Activated CD4-positive, alpha-beta T cell treated with anti-CD3 and anti-CD28 coated beads, Interleukin-2, amount 50 U/mL, for 4 hours (primary cell): ENCODE measurements around the gene RAB14.

Experiments used
- DNase-seq, 2 experiments: peaks; one replicate each; pipeline ENCODE4 v3.0.0-alpha.2; 2020

Gene RAB14

GRCh38 chr9:121201738-121202533 lies at the start of gene RAB14:
TSS of gene RAB14 (minus strand) at chr9:121201869. CDS start at chr9:121193412, 8,457 bp downstream.
- DNase-seq = peak; percentile 100

- no peak for DNase-seq
These were observed 47.9 kb upstream of the RAB14 start for GRCh38 chr9:121249563-121249962.

GRCh38 chr9:121246821-121247561 lies 45.3 kb upstream of the RAB14 start:
- no peak for DNase-seq

DNA sequence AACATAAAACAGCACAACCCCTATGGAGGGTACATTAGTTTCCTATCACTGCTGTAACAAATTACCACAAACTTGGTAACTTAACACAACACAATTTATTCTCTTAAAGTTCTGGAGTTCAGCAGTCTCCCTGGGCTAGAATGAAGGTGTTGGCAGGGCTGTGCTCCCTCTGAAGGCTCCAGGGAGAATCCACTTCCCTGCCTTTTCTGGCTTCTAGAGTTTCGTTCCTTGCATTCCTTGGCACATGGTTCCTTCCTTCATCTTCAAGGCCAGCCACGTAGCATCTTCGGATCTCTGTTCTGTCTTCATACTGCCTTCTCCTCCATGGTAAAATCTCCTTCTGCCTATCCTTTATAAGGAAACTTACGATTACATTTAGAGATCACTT lies 41.3 kb upstream of the RAB14 start:
- DNase-seq = no peak

GRCh38 chr9:121242219-121242958 lies 40.7 kb upstream of the RAB14 start:
- no peak for DNase-seq

DNA sequence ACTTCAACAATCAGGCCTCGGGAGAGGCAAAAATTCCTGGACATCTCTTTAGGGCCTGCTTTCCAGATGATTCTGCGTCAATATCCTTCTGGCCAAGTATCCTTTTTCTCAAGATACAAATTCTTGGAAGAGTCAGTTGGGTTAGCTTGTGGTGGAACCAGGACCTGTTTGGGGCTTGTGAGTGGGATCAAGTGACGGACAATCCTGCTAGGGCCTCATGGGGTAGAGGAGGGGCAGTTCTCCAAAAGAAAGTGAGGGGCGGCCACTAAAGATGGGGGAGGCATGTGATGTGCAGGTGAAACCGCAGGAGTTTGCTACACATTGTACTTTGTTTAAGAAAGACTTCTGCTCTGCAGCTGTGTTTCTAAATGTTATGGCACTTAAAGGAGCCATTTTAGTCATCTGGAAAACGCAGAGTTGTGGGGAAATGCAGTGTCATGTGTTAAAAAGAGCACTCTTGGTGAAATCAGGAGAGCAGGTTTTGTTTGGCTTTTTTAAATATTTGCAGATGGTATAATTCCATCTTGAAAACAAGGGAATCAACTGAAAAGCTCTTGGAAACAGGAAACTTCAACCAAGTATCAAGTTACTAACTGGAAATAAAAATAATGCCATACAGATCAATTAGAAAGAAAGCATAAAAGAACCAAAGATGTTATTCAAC lies 38.9 kb upstream of the RAB14 start:
- no peak for DNase-seq

DNA sequence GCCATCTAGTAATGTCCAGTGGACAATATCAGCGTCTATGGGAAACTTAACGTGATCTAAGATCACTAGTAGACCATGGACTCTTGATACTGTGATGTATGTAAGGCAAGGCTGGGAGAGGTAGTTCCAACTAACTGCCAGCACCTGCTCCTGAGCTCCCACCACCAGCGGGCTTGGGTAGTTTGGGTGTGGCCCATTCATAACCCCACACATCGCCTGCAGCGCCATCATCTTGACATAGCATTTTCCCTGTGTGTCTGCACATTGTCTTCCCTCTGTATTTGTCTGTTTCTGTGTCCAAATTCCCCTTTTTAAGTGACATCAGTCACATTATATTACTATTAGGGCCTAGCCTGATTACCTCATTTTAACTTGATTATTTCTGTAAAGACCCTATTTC lies 38.2 kb upstream of the RAB14 start:
- no peak for DNase-seq

- DNase-seq = no peak
These were observed 37.4 kb upstream of the RAB14 start for GRCh38 chr9:121239071-121239470.

DNA sequence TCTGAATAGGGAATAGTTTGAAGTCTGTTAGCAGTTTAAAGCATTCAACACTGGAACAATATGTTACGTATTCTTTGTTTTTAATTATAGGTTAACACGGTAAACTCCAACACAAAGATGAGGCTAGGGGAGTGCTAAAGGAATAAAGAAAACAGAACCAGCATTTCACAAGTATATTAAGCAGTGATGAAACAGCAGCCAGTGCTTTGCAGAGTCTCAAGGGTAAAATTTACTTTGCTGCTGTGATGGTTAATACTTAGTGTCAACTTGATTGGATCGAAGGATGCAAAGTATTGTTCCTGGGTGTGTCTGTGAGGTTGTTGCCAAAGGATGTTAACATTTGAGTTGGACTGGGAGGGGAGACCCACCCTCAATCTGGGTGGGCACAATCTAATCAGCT lies 36.2 kb upstream of the RAB14 start:
- no peak for DNase-seq

- DNase-seq = no peak
These were observed 33.8 kb upstream of the RAB14 start for GRCh38 chr9:121235512-121235911.

- DNase-seq = no peak
These were observed 33.1 kb upstream of the RAB14 start for GRCh38 chr9:121234832-121235161.

GRCh38 chr9:121233906-121234831 lies 32.5 kb upstream of the RAB14 start:
- DNase-seq = no peak

DNA sequence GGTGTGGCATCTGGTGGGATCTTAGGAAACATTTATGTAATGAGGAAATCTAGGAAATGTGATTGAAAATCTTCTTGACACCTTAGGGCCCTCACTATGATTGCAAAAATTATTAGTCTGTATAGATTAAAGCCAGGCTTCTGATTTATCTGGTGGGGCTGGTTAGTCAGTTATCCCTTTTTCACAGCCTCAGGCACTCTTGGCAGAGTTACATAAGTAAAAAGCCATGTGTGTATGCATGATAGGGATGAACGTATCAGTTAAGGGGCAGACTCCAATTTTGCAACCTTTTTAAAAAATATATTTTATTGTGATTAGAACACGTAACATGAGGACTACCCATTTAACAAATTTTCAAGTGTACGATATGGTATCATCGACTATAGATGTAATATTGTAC lies 30.6 kb upstream of the RAB14 start:
- no peak for DNase-seq

- no peak for DNase-seq
These were observed 28.6 kb upstream of the RAB14 start for GRCh38 chr9:121230256-121230655.

GRCh38 chr9:121227862-121228261 lies 26.2 kb upstream of the RAB14 start:
- DNase-seq = no peak

DNA sequence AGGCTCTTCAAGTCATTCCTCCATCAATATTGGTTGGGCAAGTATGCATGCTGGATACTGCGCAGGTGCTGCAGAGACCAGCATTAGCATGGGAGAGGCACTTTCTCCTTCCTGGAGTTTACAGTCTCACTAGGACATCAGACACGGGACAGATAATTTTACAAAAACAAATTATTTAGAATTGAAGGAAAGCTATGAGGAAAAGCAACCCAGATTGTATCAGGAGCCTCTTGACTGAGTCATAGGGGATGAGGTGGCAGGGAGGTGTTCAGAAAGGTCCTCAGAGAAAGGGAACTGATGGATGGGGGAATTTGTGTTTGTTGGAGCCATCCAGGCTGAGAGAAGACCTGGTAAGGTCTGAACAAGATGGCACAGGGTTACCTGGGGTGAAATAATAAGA lies 24.5 kb upstream of the RAB14 start:
- no peak for DNase-seq

- no peak for DNase-seq
These were observed 23.6 kb upstream of the RAB14 start for GRCh38 chr9:121225240-121225639.

DNA sequence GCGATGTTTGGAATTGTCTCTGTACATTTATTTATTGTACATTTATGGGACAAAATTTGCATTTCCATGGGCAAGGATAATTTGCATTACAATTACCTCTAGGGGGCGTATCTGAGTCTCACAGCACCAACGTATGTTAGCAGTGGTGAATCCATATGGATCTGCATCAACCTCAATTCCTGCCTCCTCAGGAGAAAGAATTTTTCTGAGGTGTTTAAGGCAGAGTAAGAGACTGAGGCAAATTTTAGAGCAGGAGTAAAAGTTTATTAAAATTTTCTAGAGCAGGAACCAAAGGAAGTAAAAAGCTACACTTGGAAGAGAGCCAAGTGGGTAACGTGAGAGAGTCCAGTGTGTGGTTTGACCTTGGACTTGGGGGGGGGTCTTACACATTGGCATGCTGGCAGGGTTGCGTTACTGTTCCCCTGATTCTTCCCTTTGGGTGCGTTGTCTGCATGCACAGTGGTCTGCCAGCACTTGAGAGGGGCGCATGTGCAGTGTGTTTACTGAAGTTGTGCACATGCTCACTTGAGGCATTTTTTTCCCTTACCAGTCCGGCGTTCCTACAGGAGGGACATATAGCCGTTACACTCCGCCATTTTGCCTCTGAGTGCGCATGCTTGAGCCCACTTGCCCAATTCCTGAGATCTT lies 21.0 kb upstream of the RAB14 start:
- DNase-seq = no peak

GRCh38 chr9:121221664-121222055 lies 20.0 kb upstream of the RAB14 start:
- no peak for DNase-seq

DNA sequence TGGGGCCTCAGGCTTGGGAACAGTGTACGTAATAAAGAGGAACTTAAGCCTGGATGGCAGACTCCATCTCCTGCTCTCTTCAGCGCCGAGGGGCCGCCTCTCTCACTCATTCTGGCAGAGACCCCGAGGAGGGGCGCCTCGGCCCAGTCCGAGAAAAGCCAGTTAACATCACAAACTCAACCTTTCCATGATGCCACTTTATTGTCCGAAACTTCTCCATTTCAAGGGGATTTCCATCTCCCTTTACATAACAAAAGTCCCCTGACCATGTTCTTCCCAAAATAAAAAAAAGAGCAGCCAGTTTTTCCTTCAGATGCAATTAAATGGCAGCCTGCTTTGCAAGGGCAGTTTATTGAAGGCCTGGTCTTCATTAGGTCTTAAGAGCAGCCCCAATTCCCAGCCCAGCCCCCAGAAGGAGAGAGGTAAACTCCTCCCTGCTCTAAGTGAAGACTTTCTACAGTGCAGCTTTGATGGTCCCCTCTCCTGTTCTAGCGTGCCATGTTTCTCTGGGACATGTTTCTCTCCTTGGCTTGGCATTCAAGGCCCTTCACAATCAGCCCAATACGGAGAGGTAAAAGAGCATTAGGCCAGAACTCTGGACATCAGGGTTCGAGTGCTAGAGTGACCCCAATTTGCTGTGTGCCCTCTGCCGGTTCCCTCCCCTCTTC lies 19.5 kb upstream of the RAB14 start:
- DNase-seq = no peak

DNA sequence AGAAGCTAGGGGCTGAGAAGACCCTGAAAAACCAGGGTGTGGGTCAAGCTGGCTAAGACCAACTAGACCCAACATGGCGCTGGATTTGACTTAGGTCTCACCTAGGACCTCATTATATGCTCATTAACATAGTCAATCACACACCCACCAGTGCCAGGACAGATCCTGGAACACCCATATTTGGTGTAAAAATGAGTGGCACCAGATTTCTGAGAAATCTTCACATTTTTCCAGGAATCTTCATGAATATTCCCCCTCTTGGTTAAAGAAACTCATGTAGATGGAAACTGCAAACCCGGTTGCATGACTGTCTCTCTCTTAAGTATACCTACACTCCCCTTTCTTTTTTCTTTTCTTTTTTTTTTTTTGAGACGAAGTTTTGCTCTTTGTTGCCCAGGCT lies 17.9 kb upstream of the RAB14 start:
- no peak for DNase-seq
